ENCODE measurements around the gene OARD1.
A peak's percentile ranks its signal among the peaks of the same experiment; 100 is the strongest.

Gene OARD1

DNA sequence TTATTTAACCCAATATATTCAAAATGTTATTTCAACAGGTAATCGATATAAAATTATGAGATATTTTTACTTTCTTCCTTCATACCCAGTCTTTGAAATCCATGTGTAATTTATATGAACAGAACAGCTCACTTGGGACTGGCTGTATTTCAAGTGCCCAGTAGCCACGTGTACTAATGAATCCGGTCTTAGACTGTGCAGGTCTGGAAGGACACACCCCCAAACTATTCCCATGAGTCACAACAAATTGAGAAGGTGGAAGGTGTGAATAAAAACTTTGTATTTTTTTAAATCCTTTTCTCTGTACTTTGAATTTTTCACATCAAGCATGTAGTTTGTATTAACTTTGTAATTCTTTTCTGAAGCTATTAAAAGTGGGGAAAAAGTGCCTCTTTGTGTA, 36.0 kb downstream of the OARD1 start:
- Histone ChIP-seq H3K27me3 (ENCODE audit: control insufficient read depth in 1 of 2, insufficient read depth in 2 of 2, low read length in 2 of 2) (no peaks in the 10 kb centered on the region), H3K4me1 (ENCODE audit: insufficient read depth, low read length) (no peaks in the 10 kb centered on the region), H3K9ac (ENCODE audit: low read length) (no peak overlapping the region), H3K36me3 (ENCODE audit: insufficient read depth, low read length) (no peaks in the 10 kb centered on the region), H3K27ac (ENCODE audit: low read depth, low read length) (no peak overlapping the region), H3K9me3 (ENCODE audit: low read length) (no peaks in the 10 kb centered on the region), H3K4me3 (ENCODE audit: low read depth in 1 of 2, low read length in 2 of 2) (no peak overlapping the region)

DNA sequence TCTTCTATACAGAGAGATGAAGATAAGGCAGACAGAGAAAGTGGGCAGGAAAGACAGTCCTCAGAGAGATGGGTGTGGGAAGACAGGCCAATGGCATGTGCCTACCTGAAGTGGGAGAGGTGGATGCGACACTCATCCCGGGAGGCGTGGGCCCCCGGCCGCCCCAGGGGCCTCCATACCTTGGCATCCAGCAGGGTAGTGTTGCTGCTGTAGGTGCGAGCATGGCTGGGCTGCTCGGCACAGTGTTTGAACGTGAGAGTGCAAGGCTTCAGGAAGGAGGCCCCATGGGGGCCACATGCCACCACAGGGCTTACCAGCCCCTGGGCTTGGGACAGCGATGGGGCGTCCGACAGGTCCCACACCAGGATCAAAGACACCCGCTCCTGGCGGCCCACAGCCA, 38.4 kb downstream of the OARD1 start:
- Histone ChIP-seq H3K27me3 (ENCODE audit: control insufficient read depth in 1 of 2, insufficient read depth in 2 of 2, low read length in 2 of 2) (no peaks in the 10 kb centered on the region), H3K27ac (ENCODE audit: low read depth, low read length) (no peak overlapping the region), H3K4me1 (ENCODE audit: insufficient read depth, low read length) (peaks cover 3% of the 10 kb centered on the region), H3K9ac (ENCODE audit: low read length) (no peak overlapping the region), H3K9me3 (ENCODE audit: low read length) (no peaks in the 10 kb centered on the region), H3K36me3 (ENCODE audit: insufficient read depth, low read length) (no peaks in the 10 kb centered on the region), H3K4me3 (ENCODE audit: low read depth in 1 of 2, low read length in 2 of 2) (no peak overlapping the region)

DNA sequence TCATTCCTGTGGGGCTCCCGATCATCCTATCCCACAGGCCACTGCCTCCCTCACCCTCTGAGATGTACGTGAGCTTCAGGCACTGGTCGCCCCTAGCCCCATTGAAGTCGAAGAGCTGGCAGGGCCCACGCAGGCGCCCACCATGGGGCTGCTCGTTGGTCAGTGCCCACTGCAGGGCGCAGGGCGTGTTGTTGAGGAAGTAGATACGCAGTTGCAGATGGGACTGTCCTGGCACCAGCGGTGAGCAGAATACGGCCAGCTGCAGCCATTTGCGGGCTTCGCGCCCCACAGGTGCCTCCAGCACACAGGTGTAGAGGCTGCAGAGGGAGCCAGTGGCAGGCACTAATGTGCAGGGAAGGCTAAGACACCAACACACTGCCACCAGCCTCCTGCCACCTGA, 39.3 kb downstream of the OARD1 start:
- H3K27ac ChIP-seq (ENCODE audit: low read depth, low read length) = no peak overlapping the region
- H3K27me3 ChIP-seq (ENCODE audit: control insufficient read depth in 1 of 2, insufficient read depth in 2 of 2, low read length in 2 of 2) = no peaks in the 10 kb centered on the region
- H3K4me1 ChIP-seq (ENCODE audit: insufficient read depth, low read length) = peaks cover 9% of the 10 kb centered on the region
- H3K4me3 ChIP-seq (ENCODE audit: low read depth in 1 of 2, low read length in 2 of 2) = no peak overlapping the region
- no peak overlapping the region for H3K9ac ChIP-seq (ENCODE audit: low read length)
- no peaks in the 10 kb centered on the region for H3K9me3 ChIP-seq (ENCODE audit: low read length)
- H3K36me3 ChIP-seq (ENCODE audit: insufficient read depth, low read length) = no peaks in the 10 kb centered on the region

DNA sequence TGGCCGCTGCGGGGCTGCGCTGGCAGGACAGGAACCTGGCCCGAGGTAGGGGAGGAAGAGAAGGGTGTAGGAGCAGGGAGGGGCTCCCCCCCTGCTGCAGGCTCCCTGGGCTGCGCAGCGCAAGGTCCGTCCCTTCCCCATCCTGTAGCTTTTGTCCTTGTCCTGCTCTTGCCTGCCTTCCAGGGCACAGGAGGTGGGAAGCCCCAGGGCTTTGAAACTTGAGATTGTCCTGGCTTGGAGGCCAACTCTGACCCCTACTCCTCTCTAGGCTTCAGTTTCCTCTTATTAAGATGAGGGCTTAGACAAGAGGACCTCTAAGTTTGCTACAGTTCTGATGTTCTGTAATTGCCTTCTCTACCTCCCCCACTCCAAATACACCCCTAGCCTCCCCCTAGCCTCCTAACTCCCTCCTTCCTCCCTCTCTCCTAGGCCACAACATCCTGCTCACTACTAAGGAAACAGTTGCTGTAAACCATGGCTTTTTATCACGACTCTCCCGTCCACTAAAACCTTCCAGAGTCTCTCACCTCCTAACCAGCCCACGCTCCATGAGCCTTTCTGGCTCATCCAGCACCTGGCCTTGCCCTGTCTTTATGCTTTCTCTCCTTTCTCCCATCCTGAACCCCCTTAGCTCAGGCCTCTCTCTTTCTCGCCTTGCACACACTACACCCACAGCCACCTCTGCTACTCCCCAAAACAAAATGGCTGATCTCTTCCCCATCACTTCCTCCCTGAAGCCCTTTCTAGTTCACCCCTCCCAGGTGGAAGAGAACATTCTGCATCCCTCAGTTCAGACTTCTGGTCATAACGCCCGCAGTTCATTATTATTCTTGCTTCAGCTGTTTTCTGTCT, 43.4 kb downstream of the OARD1 start:
- peak overlapping the region; percentile 39 for H3K27ac ChIP-seq (ENCODE audit: low read depth, low read length)
- H3K36me3 ChIP-seq (ENCODE audit: insufficient read depth, low read length) = no peaks in the 10 kb centered on the region
- no peaks in the 10 kb centered on the region for H3K27me3 ChIP-seq (ENCODE audit: control insufficient read depth in 1 of 2, insufficient read depth in 2 of 2, low read length in 2 of 2)
- H3K9me3 ChIP-seq (ENCODE audit: low read length) = no peaks in the 10 kb centered on the region
- no peak overlapping the region for H3K9ac ChIP-seq (ENCODE audit: low read length)
- H3K4me3 ChIP-seq (ENCODE audit: low read depth in 1 of 2, low read length in 2 of 2) = peak overlapping the region; percentile 28 to 69
- H3K4me1 ChIP-seq (ENCODE audit: insufficient read depth, low read length) = peaks cover 17% of the 10 kb centered on the region

DNA sequence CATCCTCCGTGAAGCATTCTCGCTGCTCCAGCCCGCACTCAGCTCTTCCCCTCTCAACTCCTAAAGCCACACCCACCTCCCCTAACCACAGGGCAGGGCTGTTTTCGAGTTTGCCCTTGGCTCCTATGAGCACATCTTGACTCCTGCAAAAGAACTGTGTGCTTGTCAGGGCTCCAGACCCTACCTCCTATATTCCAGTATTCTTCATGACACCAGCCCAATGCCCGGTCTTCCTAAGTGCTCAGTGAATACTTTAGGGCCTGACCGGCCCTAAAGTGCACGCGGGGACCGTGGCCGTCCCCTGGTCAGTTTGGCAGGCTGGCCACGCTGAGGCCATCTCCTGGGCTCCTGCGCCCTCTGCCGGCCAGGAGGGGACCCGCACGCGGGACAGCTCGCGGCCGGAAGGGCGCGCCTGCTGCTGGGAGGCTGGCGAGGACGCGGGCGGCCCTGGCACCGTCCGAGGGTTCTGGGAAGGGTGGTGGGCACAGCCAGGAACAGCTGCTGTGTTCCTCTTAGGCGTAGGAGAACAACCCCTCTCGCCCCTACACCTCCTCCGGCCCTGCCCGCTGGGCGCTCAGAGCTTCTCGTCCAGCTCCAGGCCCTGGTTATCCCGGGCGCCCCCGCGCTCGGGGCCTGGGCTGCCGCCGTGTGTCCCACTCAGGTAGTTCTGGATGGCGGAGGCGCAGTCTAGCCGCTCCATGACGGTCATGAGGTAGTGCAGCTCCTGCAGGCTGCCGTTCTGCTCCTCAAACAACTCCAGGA, 44.2 kb downstream of the OARD1 start:
- H3K36me3 ChIP-seq (ENCODE audit: insufficient read depth, low read length) = no peaks in the 10 kb centered on the region
- H3K27ac ChIP-seq (ENCODE audit: low read depth, low read length) = peak overlapping the region; percentile 39
- no peak overlapping the region for H3K9ac ChIP-seq (ENCODE audit: low read length)
- H3K9me3 ChIP-seq (ENCODE audit: low read length) = no peaks in the 10 kb centered on the region
- H3K4me1 ChIP-seq (ENCODE audit: insufficient read depth, low read length) = peaks cover 17% of the 10 kb centered on the region
- no peaks in the 10 kb centered on the region for H3K27me3 ChIP-seq (ENCODE audit: control insufficient read depth in 1 of 2, insufficient read depth in 2 of 2, low read length in 2 of 2)
- H3K4me3 ChIP-seq (ENCODE audit: low read depth in 1 of 2, low read length in 2 of 2) = peak overlapping the region; percentile 28 to 69

DNA sequence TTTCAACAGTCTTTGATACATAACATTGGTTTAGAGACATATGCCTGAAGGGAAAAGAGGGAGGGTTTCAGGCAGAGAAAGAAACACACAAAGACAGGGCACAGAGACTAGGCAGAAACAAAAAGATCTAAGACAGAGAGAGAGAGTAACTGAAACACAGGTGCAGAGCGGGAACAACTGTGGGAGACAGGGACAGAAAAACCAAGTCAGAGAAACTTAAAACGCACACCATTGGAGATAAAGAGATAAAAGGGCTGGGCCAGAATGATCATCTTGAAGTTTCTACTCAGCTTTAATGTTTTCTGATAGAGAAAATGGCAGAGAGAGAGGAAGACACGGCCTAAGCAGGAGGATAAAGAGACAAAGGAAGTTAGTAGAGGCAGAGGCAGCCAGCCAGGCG, 44.9 kb downstream of the OARD1 start:
- Histone ChIP-seq H3K9me3 (ENCODE audit: low read length) (no peaks in the 10 kb centered on the region), H3K27me3 (ENCODE audit: control insufficient read depth in 1 of 2, insufficient read depth in 2 of 2, low read length in 2 of 2) (no peaks in the 10 kb centered on the region), H3K4me3 (ENCODE audit: low read depth in 1 of 2, low read length in 2 of 2) (peak overlapping the region; percentile 28 to 69), H3K36me3 (ENCODE audit: insufficient read depth, low read length) (no peaks in the 10 kb centered on the region), H3K27ac (ENCODE audit: low read depth, low read length) (no peak overlapping the region), H3K9ac (ENCODE audit: low read length) (no peak overlapping the region), H3K4me1 (ENCODE audit: insufficient read depth, low read length) (peaks cover 22% of the 10 kb centered on the region)

DNA sequence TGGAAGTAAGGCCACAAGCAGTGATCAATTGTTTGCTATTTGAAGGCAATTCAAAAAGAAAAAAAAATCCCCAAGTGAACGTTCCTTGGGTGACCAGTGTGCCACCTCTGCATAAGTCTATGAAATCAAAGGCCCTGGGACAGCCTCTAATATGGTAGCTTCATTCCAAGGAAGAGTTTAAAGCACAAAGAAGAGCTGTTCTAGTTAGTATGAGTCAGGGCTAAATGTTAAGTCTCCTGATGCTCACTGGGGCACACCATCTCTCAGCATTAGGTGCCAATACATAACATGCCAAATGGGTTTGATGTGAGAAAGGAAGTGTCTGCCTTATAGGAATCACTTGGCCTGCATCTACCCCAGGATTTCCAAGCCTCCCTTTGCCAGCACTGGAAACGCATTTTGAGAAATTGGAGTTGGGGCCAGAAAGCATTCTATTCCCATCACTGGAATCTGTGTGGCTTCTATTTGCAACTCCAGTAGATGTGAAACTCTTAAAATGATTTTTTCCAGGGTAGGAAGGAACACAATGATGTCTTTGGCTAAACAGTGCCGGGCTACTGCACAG, 46.1 kb downstream of the OARD1 start:
- Histone ChIP-seq H3K27me3 (ENCODE audit: control insufficient read depth in 1 of 2, insufficient read depth in 2 of 2, low read length in 2 of 2) (no peaks in the 10 kb centered on the region), H3K4me1 (ENCODE audit: insufficient read depth, low read length) (peaks cover 25% of the 10 kb centered on the region), H3K9me3 (ENCODE audit: low read length) (no peaks in the 10 kb centered on the region), H3K4me3 (ENCODE audit: low read depth in 1 of 2, low read length in 2 of 2) (no peak overlapping the region), H3K27ac (ENCODE audit: low read depth, low read length) (no peak overlapping the region), H3K9ac (ENCODE audit: low read length) (no peak overlapping the region), H3K36me3 (ENCODE audit: insufficient read depth, low read length) (no peaks in the 10 kb centered on the region)

DNA sequence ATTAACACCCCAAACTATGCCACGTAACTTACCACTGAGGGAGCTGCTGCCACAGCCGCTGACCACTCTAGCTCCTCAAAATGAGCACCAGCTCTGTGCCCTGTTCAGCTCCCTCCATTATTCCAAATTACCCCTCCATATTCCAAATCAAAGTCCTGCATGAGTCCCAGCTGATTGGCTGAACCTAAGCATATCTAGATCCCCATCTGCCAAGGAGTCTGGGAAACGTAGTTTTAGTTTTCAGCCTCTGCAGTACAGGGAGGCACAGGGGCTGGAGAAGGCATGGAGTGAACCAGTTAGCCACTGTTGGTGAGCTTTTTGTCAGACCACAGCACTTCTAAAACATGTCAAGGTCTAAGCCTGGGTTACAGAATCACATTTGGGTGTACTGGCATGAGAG, 49.0 kb downstream of the OARD1 start:
- H3K9ac ChIP-seq (ENCODE audit: low read length) = no peak overlapping the region
- peaks cover 16% of the 10 kb centered on the region for H3K4me1 ChIP-seq (ENCODE audit: insufficient read depth, low read length)
- H3K27me3 ChIP-seq (ENCODE audit: control insufficient read depth in 1 of 2, insufficient read depth in 2 of 2, low read length in 2 of 2) = no peaks in the 10 kb centered on the region
- no peaks in the 10 kb centered on the region for H3K9me3 ChIP-seq (ENCODE audit: low read length)
- no peak overlapping the region for H3K27ac ChIP-seq (ENCODE audit: low read depth, low read length)
- no peaks in the 10 kb centered on the region for H3K36me3 ChIP-seq (ENCODE audit: insufficient read depth, low read length)
- no peak overlapping the region for H3K4me3 ChIP-seq (ENCODE audit: low read depth in 1 of 2, low read length in 2 of 2)

DNA sequence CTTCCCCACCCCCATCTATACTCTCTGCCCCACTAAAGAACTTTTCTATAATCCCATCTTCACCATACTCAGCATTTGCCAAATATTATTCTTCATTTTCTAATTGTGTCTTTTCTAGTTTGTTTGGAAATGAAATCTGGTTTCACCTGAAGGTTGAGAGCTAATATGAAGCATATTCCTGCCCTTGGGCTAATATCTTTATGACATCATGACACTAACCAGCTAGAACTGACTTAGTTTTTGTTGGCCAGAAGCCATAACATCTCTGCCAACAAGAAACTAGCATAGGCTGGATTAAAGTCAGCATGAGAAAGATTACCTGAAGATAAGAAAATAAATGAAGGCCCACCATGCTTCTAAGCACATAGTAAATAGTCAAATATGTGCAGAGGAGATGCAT, 49.9 kb downstream of the OARD1 start:
- no peaks in the 10 kb centered on the region for H3K27me3 ChIP-seq (ENCODE audit: control insufficient read depth in 1 of 2, insufficient read depth in 2 of 2, low read length in 2 of 2)

DNA sequence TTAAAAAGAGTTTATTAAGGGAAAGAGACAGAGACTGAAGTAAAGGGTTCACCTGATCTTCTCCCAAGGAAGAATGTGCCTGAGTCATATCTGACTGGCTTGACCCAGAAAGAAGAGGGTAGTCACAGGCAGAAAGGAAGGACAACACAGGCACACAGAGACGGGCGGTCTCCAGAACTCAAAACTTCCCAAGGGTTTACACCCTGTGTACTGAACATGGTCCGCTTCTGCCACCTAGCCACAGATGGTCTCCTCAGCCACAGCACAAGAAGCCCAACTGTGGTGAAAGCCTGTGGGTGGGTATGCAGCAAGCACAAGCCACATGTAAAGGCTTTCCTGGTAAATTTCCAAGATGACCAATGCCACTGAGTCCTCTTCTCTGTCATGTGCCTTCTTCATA, 50.3 kb downstream of the OARD1 start:
- Histone ChIP-seq H3K36me3 (ENCODE audit: insufficient read depth, low read length) (no peaks in the 10 kb centered on the region), H3K4me1 (ENCODE audit: insufficient read depth, low read length) (peaks cover 8% of the 10 kb centered on the region), H3K27me3 (ENCODE audit: control insufficient read depth in 1 of 2, insufficient read depth in 2 of 2, low read length in 2 of 2) (no peaks in the 10 kb centered on the region), H3K9ac (ENCODE audit: low read length) (no peak overlapping the region), H3K9me3 (ENCODE audit: low read length) (no peaks in the 10 kb centered on the region), H3K4me3 (ENCODE audit: low read depth in 1 of 2, low read length in 2 of 2) (no peak overlapping the region), H3K27ac (ENCODE audit: low read depth, low read length) (no peak overlapping the region)

More for the DNA sequence above, 49.9 kb downstream of the OARD1 start:
- Histone ChIP-seq H3K9me3 (ENCODE audit: low read length) (no peaks in the 10 kb centered on the region), H3K4me1 (ENCODE audit: insufficient read depth, low read length) (peaks cover 10% of the 10 kb centered on the region), H3K36me3 (ENCODE audit: insufficient read depth, low read length) (no peaks in the 10 kb centered on the region), H3K9ac (ENCODE audit: low read length) (no peak overlapping the region), H3K27ac (ENCODE audit: low read depth, low read length) (no peak overlapping the region), H3K4me3 (ENCODE audit: low read depth in 1 of 2, low read length in 2 of 2) (no peak overlapping the region)

DNA sequence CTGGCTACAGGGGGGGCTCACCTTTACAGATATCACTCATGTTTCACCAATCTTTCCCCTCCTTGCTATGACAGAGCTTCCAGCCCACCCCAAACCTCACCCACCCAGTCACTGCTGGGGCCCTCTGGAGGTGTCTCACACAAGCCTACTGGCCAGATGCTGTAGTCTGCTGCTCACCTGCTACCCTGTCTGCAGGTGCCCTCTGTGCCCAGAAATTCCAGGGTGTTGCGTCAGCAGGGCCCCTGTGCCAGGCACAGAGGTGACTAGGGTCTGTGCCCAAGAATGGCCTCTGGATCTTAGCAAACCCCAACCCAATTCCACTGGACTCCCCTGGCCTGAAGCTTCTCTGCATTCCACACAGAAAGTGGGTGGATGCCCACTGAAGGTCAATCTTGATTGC, 54.5 kb downstream of the OARD1 start:
- Histone ChIP-seq H3K4me3 (ENCODE audit: low read depth in 1 of 2, low read length in 2 of 2) (no peak overlapping the region), H3K9ac (ENCODE audit: low read length) (no peak overlapping the region)

More for the DNA sequence above, 54.5 kb downstream of the OARD1 start:
- Histone ChIP-seq H3K36me3 (ENCODE audit: insufficient read depth, low read length) (no peaks in the 10 kb centered on the region), H3K27ac (ENCODE audit: low read depth, low read length) (no peak overlapping the region), H3K4me1 (ENCODE audit: insufficient read depth, low read length) (peaks cover 7% of the 10 kb centered on the region), H3K9me3 (ENCODE audit: low read length) (no peaks in the 10 kb centered on the region), H3K27me3 (ENCODE audit: control insufficient read depth in 1 of 2, insufficient read depth in 2 of 2, low read length in 2 of 2) (no peaks in the 10 kb centered on the region)
